HL-60/S4 treated with phorbol 12-myristate 13-acetate at 8.2 ng/mL for 4 days and 3 days (cell line): ENCODE measurements around the gene THTPA.

Experiments
- in situ Hi-C: fragments of 300-500 bp; cut with MboI; formaldehyde crosslinking; loops from 2 replicates; pipeline ENCODE4 v1.15.0; 2022; ENCODE audit warnings: low sequenced_read_pairs

The THTPA gene, protein sequence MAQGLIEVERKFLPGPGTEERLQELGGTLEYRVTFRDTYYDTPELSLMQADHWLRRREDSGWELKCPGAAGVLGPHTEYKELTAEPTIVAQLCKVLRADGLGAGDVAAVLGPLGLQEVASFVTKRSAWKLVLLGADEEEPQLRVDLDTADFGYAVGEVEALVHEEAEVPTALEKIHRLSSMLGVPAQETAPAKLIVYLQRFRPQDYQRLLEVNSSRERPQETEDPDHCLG

DNA sequence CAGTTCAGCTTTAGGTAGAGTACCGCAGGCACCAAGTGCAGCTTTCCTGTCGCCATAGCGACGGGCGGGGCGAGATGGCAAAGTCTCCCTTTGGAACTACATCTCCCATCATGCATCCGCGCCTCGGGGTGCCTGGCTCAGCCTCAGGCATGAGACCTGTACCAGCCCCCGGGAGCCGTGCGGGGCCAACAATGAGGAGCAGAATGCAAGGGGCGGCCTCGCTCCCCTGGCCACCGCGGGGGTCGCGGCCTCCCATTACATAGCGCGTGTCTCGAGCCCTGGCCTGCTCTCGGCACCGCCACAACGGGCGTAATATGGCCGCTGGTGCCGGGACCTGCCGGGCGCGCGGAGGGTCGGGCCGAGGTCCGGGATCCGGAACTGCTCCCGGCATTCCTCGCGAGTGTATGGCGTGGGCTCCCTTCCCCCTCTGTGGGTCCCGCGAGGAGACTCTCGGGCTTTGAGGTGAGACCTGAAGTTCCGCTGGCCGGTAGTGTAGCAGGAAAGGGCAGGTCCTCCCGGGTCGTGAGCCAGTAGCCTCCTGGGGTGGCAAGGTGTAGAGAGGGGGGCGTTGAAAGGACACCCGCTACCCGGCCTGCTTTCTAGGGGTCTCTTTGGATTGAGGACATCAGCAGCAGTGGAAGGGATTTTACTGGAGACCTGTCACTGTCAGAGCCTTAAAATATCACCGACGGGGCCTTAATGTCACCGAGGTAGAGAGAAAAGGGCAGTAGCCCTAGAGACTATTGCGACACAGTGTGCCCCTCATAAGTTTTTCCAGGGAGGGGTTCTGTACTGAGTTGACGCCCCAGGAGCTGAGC is at the start of gene THTPA:
THTPA (plus strand) TSS at position 390 of the 818 bp plus-strand sequence. CDS start 487 bp downstream, outside the sequence.
- in situ Hi-C loops = loop anchor here (10.0 kb wide), 1 partner anchor 71 kb away; no protein-coding TSS in a partner anchor

DNA sequence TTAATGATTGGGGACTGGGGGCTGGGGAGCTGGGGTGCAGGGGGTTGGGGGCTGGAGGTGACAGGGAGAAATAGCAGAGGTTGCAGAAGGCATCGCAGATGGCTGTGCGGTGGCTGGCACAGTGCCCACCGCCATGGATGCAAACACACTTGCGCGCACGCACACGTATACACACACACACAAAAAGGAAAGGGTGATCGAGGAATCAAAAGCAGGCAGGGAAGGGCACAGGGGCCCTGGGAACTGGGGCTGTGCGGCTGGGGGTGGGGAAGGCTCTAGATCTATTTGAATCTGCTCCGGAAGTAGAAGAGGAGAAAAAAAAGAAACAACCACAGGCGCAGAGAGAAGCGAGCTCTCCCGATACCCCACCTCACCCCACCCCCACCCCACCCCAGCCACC is 43.9 kb upstream of the THTPA start:
- in situ Hi-C loops = no loop called here

DNA sequence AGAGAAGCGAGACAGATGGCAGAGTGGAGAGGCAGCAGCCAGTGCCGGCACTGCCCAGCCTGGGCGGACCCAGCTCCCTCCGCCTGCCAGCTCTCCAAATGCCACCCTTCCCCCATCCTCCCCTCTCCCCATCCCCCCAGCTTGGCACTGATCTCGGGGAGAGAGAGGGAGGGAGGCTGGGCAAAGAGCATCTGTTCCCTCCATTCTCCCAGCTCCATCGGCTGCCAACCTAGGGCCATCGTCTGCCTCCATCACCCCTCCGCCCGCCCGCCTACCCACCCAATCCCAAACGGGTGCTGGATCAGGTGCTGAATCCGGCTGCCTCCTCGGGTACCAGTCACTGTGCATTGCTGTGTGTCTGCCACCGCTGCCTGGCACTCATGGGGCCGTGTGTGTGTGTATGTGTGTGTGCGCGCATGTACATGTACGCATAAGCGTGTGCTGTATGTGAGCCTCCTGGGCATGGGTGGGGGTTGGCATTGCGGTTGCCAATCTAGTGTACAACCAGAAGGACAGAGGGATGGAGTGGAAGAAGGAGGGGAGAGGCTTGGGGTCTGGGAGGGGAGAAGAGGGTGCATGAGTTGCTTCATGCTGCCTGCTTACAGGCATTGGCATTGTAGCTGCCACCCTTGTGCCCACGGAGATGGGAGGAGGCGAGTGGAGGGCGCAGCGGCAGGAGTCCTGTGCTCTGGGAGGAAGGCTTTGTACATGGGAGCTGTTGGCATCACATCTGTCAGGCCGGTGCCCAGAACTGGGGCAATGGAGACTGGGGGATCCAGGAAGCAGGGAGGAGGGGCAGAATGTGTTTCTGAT is 42.9 kb upstream of the THTPA start:
- in situ Hi-C loops = no loop called here

DNA sequence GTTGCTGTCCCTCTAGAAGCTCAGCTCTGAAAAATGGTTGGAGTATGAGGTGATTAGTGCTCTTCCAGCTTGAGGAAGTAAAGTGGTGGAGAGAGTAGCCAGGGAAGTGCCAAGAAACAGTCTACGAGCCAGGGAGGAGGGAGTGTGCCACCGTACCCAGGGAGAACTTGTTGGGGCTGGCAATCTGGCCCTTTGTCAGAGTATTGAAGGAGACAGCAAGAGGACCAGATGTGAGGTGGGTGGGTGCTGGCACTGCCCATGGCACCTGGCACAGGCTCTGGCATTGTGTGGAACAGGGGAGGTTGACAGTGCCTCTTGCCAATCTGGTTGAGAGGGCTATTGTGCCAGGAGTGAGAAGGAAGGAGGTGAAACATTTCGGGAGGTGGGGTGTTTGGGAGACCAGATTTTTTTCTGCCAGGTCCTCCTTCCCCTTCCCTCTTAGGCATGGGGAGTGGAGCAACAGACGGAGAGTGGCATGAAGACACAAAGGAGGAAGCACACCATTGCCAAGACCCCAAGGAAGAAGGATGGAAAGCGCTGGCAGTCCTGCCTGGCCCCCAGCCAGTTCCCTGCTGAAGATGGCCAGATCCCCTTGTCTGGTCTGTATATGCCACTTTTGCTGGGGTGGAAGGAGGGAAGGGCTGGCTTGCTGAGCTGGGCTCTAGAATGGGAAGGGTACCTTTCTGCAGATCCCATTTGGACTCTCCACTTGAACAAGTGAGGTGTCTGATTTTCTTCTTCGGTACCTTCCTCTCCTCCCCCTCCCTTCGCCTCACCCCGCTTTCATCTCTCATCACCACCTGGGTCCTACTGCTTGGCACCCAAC is 42.0 kb upstream of the THTPA start:
- in situ Hi-C loops = no loop called here

DNA sequence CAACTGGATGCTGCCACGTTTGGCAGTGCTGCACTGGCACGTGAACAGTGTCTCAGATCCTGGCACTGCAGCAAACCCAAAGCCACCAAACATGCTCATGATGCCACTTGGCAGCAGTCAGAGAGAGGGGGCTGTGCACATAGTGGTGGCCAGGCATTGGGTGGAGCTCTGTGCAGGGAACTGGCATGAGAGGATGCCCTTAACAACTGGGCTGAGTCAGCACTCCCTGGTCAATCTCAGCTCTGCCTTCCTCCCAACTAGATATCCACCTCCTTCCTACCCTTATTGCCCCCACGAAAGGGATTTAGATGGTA is 41.5 kb upstream of the THTPA start:
- in situ Hi-C loops = no loop called here

DNA sequence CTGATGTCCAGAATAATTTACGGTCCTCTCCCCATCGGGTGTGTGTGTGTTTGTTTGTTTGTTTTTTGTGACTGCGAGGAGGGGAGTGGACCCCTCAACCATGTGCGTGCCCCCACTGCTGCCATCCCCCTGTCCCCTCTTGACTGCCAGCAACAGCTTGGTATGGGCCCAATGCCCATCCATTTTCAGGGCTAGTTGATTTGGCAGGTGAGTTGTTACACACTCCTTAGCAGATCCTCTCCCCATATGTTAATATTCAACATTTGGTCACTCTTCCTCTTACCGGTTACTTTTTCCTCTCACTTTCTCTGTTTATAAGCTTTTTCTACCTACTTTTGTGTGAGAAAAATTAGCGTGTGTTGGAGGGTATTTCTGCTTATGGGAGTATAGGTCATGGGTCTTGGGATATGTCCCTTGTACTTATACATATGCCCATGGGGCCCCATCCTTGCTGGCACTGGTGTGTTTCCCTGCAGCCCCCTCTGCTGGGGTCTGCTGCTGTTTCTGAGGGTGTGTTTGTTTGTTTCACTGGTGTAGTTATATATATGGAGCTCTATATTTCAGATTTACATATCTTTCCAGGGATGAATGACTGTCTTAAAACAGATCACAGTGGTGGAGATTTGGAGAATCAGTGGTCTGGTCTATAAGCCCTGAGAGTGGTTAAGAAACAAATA is 38.3 kb upstream of the THTPA start:
- in situ Hi-C loops = no loop called here

DNA sequence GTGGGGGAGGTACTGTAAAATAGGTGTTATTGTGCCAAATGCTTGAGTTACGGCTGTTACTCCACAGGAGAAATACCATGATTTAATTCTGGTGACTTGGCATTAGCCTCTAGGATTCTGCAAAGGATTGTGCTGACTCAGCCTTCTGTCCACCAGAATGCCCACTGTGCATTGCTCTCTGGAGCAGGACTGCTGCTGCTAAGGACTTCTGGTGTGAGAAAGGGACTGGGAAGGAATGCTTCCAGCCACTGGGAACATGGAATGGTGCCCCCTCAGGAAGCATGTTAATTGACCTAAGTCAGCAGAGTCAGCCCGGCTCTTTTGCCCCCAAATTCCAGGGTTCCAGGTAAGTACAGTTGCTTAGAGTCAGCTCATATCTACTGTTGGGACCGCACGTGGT is 37.4 kb upstream of the THTPA start:
- in situ Hi-C loops = no loop called here

DNA sequence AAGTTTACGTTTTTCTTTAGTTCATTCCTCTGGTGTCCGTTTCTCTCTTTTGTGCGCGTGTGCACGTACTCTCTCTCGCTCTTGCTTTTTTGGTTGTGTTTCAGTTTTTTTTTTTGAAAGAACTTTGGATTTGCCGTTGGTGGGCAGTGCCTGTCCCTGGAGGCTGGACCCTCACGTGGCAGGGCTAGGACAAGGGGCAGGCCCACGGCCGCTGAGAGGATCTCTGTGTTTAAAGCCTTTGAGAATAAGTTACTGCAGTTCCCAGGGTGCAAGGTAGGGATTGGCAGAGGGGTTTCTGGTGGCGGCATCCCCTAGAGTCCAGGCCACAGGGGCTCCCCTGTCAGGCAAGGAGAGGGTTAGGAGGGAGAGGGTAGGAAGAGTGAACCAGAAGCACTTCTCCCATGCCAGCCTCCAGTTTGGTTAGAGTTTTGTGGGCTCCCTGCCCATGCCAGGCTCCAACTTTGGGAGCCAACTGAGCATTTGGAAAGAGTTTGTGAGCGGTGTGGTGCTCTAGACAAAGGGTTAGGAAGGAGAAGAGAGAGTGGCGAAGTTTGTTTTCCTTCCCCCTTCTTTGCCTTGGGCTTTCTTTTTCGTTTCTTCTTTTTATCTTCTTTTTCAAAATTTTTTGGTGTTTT is 35.1 kb upstream of the THTPA start:
- in situ Hi-C loops = no loop called here

DNA sequence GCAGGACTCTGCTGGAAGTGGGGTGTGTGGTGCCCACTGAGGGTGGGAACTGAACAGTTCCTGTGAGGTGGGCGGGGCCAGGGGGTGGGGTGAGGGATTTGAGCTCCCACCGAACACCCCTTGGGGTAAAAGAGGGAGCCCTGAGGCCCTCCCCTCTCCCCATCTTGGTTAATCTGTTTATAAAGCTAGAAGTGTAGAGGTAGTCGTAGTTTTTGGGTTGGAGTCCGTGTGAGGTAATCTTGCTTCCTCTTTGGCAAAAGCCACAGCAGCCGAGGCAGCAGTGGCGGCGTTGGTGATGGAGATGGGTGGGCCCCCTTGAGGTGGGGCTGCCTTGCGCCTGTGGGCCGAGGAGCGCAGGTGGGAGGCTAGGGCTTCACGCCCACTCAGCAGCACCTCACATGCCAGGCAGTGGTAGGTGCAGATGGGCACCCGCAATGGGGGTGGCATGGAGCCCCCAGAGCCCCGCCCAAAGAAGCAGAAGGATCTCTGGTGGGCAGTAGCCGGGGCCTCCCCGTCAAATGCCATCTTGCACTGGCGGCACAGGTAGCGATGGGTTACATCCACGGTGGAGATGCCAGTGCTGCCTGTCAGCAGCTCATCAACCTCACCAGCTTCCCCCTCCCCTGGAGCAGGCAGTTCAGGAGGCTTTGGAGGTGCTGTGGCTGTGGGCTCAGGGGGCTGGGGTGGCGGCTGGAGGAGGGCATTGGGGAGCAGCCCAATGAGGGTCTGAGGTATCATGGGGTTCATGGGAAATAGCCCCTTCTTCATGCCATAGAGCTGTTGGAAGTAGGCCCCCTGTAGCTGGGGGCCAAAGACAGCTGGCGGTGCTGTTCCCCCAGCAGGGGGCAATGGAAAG is 34.1 kb upstream of the THTPA start:
- in situ Hi-C loops = no loop called here

DNA sequence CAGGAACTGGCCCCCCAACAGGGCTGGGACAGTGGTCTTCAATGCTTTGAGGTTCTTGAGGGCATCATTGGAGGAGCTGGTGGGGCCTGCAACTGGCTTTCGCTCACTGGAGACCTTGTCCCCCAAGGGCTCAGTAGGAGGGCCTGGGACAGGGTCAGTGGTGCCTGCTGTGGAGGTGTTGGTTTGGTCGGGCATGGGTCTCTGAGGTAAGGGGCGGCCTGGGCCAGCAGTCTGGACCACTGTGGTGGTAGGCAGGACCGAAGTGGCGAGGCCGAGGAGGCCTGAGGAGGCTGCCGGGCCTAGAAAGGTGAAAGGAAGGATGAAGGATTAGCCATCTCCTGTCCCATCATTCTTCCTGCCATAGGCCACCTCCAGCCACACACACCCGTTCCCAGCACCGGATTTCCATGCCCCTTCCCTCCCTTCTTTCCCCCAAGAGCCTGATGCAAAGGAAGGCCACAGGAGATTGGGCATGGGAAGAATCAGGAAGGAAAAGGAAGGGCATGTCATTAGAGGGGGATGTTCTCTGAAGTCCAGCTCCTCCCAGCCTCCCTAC is 33.4 kb upstream of the THTPA start:
- in situ Hi-C loops = no loop called here

DNA sequence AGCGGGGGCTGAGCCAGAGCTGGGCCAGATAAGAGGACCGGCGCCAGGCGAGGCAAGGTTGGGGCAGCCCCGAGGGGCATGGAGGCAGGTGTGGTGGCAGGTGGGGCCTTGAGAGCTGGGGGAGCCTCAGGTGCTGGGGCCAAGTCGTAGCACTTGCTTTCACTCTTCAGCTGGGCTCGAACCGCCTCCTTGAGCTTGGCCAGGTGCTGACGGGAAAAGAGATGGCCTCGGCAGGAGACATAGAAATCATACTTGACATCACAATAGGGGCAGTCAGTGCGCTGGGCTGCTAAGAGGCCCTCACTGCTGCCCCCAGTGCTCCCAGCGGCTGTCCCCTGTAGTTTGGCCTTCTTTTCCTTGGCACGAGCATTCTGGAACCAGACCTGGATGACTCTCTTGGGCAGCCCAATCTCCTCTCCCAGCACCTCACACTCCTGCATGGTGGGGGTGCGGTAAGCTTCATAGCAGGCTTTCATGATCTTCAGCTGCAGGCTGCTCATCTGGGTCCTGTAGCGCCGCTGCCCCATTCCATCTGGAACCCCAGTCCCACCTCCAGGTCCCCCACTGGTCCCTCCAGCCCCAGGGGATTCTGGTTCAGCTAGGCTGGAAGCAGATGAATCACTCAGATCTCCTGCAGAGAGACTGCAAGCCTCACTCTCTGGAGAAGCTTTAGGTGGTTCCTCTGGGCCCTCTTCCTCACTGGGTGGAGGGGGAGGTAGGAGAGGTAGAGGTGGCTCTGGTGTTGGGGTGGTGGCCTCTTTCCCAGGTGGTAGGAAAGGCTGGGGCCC is 32.6 kb upstream of the THTPA start:
- in situ Hi-C loops = no loop called here

DNA sequence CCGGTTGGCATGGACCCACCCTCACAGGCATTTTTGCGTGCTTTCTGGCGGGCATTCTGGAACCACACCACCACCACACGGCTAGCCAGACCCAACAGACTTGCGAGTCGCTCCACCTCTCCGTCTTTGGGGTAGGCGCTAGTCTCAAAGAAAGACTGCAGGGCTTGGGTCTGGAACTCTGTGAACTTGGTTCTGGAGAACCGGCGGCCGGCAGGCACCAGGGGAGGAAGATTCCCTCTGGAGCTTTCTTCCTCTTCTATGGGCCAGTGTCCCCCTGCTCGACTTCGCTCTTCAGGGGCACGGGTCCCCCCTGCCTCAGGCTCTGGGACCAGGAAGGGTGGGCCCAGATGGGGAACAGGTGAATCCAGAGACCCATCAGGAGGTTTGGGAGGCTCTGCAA is 31.1 kb upstream of the THTPA start:
- in situ Hi-C loops = no loop called here

DNA sequence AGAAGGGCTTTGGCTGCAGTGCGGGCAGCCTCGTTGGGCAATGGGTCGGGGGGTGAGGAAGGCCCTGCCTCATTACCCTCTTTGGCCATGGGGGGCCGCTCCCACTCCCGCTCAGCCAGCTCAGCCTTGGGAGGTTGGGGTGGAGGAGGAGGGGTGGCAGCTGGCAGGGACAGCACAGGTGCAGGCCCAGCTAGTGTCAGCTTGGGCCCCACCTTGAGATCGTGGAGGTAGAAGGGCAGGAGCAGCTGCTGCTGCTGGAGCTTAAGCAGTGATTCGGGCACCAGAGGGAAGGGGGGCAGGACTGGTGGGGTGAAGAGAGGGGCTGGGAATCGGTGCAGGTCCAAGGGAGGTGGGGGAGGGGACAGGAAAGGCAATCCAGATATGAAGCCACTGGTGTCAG is 30.5 kb upstream of the THTPA start:
- in situ Hi-C loops = no loop called here

DNA sequence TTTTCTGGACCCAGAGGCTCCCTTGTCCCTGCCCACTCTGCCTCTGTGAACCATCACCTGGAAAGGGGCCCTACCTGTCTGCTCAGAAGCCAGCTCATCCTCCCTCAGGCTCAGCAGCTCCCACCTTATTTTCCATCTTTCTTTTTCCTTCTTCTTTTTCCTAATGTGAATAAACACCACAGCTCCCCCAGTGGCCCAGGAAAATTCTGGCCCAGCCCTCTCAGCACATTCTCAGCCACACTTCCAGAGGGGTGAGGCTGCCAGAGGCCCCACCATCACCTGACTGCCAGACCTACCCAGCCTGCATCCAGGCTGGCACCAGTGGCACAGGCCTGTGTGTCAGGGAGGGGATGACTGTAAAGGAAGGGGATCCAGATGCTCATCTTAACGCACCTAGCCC is 27.5 kb upstream of the THTPA start:
- in situ Hi-C loops = no loop called here

DNA sequence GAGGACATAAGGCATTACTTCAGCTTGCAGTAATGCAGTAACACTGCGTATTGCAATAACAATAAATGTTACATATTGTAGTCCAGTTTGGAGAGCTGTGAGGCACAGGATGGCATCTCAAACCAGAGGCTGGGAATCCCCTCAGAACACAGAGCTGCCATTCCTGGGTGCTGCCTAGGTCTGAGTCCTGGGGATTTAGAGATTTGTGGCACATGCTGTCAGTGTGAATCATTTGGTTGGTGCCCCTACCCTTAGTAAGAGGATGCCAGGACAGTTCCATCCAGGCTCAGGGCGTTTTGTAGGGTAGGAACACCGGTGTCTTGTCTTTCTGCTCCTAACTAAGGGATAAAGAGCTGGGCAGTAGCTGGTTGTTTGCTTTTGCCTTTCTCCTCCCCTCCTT is 27.1 kb upstream of the THTPA start:
- in situ Hi-C loops = no loop called here

DNA sequence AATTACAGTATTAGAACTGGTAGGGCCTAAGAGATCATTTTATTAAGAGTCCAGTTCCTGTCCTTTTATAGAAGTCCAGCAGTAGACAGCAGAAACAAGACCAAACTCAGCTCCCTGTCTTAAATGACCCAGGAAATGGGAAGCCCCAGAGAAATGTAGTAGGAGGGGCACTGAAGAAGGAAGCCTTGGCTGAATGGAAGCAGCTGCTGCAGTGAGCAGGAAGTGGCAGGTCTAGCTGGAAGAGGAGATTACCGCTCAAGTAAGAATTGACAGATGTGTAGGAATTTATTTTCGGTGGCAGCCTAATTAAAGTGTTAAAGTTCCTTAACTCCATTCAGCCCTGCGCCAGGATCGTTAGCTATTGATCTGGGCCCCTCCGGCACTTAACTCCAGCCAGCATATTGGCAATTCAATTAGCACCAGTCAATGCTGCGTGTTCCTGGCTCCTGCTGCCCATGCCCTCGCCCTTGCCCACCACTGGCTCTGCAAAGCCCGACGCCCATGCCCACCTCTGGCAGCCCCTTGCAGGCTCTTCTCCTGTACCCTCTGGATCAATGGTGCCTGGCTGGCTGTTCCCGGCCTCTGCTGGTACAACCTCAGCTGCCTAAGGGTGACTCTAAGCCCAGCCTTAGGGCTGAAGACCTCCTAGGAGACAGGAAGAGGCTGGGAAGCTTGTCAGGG is 25.6 kb upstream of the THTPA start:
- in situ Hi-C loops = no loop called here

DNA sequence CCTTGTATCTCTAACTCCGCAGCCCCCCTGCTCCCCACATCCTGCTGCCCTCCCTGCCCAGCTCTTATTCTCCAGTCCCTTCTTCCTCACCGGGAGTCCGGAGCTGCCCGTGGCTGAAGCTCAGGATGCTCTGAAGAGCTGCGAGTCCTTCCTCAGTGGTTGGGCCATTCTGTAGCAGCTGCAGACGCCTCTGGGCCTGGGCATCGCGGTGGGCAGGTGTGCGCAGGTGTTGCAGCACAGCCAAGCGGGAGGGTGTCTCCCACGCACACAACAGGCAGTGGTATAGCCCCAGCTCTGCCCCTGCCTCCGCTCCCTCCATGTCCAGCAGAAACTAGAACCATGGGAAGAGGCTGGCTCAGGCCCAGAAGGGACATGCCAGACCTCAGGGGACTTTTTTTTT is 24.7 kb upstream of the THTPA start:
- in situ Hi-C loops = no loop called here
